ENCODE results near the gene AP1M2. TPM values are rescaled to one million over a fixed set of nuclear protein-coding genes. Genes with fewer than 3 reads are reported as not detected.
"Not testable (repeated sequence)": the region's sequence is repeated elsewhere in the genome, so short reads cannot be mapped to it uniquely, and the experiment has no call there.

AP1M2 gene
- polyA plus RNA-seq, 3 donors = 41.8 to 51.5 (median 41.9) TPM

DNA sequence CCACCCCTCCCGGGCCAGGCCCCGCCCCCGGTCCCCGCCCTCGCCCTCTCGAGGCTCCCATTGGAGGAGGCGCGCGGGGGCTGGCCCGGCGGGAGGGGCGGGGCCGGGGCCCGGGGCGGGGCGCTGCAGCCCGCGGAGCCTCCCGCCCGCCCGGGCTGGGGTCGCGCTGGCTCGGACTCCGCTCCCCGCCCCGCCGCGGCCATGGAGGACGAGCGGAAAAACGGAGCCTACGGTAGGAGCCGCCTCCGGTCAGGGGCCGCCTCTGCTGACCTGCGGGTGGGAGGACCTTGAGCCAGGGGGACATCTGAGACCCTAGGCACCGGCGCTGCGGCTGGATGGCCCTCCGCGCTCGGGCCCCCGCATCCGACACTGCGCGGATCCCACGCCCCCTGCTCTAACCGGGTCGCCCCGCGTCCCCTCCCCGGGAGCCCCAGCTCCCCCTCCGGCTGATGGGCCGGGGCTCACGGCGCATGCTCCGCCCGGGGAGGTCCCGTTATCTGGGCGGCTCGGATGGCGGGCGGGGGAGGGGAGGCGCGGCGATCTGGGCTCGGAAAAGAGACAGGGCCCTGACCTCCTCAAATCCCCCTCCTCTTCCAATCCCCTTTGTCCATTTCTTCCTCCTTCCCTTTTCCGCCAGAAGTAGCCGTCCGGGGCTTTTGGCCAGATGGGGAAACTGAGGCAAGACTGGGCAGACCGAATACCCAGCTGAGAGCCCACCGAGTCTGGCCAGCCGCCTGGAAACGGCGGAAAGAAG lies 15.4 kb upstream of the AP1M2 start:
- peak in 2 of 3 donors; percentile 49 for DNase-seq (ENCODE audit: low read depth in 3 of 3, low spot score in 2 of 3)

- no peak for DNase-seq (ENCODE audit: low read depth in 3 of 3, low spot score in 2 of 3)
These were observed 14.9 kb upstream of the AP1M2 start for GRCh38 chr19:10601999-10602329.

DNA sequence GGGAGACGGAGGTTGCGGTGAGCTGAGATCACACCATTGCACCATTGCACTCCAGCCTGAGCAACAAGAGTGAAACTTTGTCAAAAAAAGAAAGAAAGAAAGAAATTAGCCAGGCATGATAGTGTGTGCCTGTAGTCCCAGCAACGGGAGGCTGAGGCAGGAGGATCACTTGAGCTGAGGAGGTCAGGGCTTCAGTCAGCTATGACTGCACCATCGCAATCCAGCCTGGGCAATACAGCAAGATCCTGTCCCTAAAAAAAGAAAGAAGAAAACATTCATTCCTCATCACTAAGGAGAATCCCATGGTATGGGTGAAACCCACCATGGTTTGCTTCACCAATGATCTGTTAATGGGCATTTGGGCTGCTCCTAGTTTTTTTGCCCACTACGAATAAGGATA lies 13.0 kb upstream of the AP1M2 start:
- no peak for DNase-seq (ENCODE audit: low read depth in 3 of 3, low spot score in 2 of 3)

DNA sequence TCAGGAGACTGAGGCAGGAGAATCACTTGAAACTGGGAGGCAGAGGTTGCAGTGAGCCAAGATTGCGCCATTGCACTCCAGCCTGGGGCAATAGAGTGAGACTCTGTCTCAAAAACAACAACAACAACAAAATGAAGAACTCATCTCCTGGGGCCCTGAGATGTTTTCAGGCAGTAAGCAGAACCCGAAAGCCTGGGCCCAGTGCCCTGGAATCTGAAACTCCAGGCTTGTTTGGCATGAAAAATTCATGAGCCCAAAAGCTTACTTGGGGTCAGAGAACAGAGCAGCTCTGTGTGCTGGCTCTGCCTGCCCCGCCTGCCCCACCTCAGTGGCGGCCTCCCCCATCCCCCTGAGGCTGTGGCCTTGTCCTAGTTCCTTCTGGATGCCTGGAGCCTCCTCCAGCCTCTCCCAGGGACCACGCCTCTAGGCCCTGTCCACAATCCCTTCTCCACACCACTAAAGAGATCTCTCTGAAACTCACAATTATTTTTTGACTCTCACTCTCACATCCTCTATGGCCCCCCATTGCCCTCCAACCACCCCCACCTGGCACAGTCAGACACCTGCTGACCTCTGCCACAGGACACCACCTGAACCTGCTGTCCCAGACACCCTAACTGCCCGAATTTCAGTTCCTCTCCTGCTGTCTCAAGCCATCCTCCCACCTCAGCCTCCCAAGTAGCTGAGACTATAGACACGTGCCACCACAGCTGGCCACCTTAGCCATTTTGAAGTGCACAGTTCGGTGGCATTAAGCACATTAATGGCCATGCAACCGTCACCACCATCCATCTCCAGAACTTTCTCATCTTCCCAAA lies 6.9 kb upstream of the AP1M2 start:
- DNase-seq (ENCODE audit: low read depth in 3 of 3, low spot score in 2 of 3) = no peak

- DNase-seq (ENCODE audit: low read depth in 3 of 3, low spot score in 2 of 3) = no peak
These were observed 6.0 kb upstream of the AP1M2 start for GRCh38 chr19:10593148-10593547.

GRCh38 chr19:10587839-10588150 lies 683 bp upstream of the AP1M2 start:
- no peak for DNase-seq (ENCODE audit: low read depth in 3 of 3, low spot score in 2 of 3)

GRCh38 chr19:10586396-10586795 lies 716 bp downstream of the AP1M2 start:
- no peak for DNase-seq (ENCODE audit: low read depth in 3 of 3, low spot score in 2 of 3)

DNA sequence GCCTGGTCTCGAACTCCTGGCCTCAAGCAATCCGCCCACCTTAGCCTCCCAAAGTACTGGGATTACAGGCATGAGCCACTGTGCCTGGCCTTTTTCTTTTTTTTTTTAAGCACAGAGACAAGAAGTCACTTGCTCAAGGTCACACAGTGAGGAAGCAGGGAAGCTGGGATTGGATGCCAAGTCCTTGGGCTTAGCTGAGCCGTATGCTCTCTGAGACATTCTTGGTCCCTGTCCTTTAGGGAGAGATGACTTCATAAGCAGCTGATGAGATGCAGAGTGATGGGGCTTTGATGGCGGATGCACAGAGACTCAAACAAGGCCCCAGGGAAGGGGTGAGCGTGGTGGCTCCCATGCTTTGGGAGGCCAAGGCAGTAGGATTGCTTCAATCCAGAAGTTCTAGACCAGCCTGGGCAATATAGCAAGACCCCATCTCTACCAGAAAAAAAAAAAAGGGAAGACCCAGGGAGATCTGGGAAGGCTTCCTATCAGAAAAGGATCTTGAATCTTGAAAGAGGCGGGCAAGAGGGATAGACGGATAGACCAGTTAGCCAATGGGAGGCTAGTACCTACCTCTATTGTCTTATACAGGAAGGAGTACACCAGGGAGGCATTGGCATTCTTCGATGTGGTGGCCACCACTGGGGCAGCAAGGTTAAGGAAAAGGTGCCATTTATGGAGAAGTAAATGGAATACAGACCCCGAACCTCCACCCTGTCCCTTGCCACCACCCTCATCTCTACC lies 3.9 kb downstream of the AP1M2 start:
- DNase-seq (ENCODE audit: low read depth in 3 of 3, low spot score in 2 of 3) = no peak

DNA sequence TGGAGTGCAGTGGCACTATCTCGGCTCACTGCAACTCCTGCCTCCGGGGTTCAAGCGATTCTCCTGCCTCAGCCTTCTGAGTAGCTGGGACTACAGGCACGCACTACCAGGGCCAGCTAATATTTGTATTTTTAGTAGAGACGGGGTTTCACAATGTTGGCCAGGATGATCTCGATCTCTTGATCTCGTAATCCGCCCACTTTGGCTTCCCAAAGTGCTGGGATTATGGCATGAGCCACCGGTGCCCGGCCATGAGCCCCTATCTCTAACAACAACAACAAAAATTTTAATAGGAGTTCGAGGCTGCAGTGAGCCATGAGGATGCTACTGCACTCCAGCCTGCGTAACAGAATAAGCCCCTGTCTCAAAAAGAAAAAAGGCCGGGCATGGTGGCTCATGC lies 5.0 kb downstream of the AP1M2 start:
- DNase-seq (ENCODE audit: low read depth in 3 of 3, low spot score in 2 of 3) = no peak

DNA sequence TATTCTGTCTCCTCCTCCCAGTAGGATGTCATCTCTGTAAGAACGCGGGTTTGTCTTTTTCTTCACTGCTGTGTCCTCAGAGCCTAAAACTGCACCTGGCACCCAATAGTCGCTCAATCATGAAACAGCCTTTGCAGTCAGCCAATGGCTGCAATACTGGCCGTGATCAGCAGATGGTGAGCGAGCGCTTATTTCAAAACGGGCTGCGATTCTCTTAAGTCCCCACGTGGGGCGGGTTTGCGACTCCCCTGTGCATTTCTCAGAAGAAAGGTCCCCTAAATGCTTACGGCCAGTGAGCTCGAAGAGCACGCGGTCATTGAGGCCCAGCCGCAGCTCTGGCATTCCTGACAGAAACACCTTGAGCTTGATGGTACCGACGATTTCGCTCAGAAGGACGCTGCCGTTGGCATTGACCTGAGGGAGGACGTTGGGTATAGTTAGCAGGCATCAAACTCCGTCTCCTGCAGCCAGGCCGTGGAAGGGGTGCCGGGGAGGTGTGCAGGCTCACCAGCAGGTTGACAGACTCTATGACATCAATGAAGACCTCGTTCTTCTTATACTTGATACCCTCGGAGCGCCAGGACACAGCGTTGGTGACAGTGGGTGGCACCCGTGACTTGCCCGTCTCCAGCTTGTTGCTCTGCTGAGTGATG lies 6.0 kb downstream of the AP1M2 start:
- DNase-seq (ENCODE audit: low read depth in 3 of 3, low spot score in 2 of 3) = peak in 1 of 3 donors; percentile 84

DNA sequence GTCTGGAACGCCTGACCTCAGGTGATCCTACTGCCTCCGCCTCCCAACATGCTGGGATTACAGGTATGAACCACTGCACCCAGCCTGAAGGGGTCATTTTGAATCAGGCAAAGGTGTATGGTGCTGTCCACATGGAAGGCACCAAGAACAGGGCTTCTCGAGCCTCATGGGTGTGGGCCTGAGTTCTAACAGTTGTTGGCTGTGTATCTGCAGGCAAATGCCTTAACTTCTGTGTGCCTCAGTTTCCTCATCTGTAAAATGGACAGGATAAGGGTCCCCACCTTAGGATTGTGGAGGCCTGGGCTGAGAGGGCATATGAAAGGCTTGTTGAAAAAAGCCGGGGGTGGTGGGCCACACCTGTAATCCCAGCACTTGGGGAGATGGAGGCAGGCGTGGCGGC lies 9.2 kb downstream of the AP1M2 start:
- DNase-seq (ENCODE audit: low read depth in 3 of 3, low spot score in 2 of 3) = no peak

- DNase-seq (ENCODE audit: low read depth in 3 of 3, low spot score in 2 of 3) = no peak
These were observed 11.9 kb downstream of the AP1M2 start for GRCh38 chr19:10575011-10575716.

DNA sequence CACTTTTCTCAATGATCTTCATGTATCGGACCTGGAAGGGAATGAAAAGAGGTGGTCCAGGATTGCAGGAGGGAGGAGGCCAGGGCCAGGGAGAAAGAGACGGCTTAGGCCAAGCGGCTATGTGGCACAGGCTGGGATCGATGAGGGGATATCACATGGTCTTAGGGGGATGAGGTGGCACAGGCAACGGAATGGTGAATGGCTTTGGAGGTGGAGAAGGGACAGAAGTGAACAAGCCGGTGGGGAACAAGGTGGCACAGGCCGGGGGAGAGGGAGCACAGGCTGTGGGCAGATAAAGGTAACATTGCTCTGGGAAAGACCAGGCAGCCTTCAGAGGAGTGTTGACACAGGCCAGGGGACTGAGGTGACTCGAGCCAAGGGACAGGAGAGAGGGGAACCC lies 12.7 kb downstream of the AP1M2 start:
- DNase-seq (ENCODE audit: low read depth in 3 of 3, low spot score in 2 of 3) = no peak

DNA sequence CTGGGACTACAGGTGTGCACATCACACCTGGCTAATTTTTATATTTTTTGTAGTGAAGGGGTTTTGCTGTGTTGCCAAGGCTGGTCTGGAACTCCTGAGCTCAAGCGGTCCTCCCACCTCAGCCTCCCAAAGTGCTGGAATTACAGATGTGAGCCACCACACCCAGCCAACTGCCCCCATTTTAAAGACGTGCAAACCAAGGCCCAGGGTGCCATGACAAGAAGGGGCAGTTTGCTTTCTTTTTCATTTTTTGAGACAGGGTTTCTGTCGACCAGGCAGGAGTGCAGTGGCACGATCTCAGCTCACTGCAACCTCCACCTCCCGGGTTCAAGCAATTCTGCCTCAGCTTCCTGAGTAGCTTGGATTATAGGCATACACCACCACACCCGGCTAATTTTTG lies 13.3 kb downstream of the AP1M2 start:
- DNase-seq (ENCODE audit: low read depth in 3 of 3, low spot score in 2 of 3) = not testable (repeated sequence)

GRCh38 chr19:10568826-10569651 lies 18.1 kb downstream of the AP1M2 start, which contains the start of gene CDKN2D:
Gene CDKN2D, minus strand, starts transcription at chr19:10568979. Its CDS starts 326 bp downstream, at chr19:10568653.
- peak; percentile 95 to 98 (median 97) for DNase-seq (ENCODE audit: low read depth in 3 of 3, low spot score in 2 of 3)

GRCh38 chr19:10568062-10568825 lies 18.9 kb downstream of the AP1M2 start:
- no peak for DNase-seq (ENCODE audit: low read depth in 3 of 3, low spot score in 2 of 3)

- no peak for DNase-seq (ENCODE audit: low read depth in 3 of 3, low spot score in 2 of 3)
These were observed 19.5 kb downstream of the AP1M2 start for GRCh38 chr19:10567656-10568055.

DNA sequence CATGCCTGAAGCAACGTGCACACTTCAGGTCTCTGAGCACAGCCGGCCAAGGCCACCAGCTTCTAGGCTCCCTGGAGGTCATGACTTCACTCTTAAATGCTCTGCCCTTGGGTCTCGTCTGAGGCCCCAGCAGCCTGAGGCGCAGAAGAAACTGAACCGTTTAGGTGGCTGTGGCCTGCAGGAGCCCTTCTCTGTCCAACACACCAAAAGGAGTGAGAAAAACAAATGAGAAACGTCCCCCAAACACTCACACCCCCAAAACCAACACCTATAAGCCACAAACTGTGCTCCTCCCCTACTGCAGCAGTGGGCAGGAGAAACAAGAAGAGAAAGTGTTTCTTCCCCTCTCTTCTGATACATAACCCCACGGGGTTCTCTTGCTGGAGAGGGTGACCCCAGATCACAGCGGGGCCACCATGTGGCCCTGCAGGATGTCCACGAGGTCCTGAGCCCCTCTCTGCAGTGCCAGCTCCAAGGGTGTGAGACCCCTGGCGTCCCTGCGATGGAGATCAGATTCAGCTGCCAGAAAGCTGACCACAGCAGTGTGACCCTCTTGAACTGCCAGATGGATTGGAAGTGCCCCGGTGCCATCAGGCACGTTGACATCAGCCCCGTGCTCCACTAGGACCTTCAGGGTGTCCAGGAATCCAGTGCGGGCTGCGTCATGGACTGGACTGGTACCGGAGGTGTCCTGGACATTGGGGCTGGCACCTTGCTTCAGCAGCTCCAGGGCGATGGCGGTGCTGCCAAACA lies 20.3 kb downstream of the AP1M2 start:
- DNase-seq (ENCODE audit: low read depth in 3 of 3, low spot score in 2 of 3) = no peak
